ENCODE measurements around the gene PLGRKT.
"Not testable (repeated sequence)": the region's sequence is repeated elsewhere in the genome, so short reads cannot be mapped to it uniquely, and the experiment has no call there.

Gene PLGRKT

DNA sequence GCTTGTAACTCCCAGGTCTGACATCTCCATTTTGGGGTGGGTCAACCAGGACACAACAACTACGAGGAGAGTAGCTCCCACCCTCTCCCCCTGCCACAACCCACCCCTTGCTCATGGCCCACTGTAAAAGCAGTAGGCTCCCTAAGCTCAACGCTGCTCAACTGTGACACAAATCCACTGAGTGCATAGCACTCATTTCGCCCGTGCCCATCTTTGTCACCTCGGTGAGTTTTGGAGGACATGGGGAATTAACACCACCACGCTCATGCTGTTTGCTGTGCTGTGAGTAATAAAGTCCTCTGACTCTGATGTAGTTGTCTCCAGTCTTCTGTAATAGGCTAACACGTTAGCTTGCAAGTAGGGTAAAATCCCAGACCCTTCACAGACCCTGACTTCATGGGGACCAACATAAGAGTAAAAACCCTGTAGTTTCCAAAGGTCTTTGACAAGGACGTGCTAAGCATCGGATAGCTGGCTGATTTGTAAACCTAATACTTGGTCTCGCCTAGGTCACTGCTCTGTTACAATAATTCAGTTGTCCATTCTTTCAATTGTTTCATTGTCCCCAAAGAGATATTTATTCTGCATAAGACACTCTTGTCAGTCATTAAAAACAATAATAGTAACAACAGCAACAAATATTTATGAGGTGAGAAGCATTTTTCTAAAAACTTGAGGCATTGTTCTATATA is 7.7 kb downstream of the PLGRKT start:
- DNase-seq (ENCODE audit: low spot score) = no peak

DNA sequence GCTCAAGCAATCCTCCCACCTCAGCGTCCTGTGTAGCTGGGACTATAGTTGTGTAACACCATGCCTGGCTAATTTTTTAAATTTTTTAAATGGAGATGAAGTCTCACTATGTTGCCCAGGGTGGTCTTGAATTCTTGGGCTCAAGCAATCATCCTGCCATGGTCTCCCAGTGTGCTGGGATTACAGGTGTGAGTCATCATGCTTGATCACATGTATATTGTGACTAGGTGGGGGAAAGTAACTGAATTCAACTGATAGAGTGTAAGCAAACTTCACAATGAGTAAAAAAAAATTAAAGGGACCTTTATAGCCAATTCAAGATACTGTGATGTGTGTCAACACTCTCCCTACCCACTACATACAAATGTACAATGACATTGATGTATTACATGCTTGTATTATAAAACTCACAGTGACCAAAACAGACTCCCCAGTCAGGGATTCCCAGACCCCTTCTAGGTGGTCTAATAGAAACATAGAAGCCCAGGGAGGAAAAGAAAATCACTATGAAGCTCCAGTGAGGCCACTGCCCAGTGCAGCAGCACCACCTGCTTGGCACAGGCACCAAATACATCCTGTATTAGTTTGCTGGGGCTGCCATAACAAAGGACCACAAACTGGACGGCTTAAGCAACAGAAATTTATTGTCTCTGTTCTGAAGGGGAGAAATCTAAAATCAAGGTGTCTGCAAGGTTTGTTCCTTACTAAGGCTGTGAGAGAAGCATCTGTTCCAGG is 8.8 kb downstream of the PLGRKT start:
- DNase-seq (ENCODE audit: low spot score) = no peak

DNA sequence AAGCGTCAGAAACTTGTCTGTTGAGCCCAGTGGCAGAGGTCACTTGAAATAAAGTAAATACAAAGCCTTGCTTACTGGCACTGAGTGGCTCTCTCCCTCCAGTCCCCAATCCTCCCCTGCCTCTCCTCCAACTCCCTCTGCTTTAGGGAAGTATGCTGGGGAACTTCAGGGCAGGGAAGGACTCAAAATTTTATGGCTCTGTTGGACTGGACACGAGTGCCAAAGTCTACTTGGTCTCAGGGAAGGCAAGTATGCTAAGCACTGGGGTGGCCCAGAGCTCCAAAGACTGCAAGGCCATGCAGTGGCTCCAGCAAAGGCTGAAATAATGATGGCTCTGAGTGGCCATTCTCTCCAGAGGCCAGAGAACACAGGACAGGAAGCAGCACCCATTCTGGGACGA is 9.6 kb downstream of the PLGRKT start:
- no peak for DNase-seq (ENCODE audit: low spot score)

GRCh38 chr9:5427005-5427404 is 10.7 kb downstream of the PLGRKT start:
- no peak for DNase-seq (ENCODE audit: low spot score)

DNA sequence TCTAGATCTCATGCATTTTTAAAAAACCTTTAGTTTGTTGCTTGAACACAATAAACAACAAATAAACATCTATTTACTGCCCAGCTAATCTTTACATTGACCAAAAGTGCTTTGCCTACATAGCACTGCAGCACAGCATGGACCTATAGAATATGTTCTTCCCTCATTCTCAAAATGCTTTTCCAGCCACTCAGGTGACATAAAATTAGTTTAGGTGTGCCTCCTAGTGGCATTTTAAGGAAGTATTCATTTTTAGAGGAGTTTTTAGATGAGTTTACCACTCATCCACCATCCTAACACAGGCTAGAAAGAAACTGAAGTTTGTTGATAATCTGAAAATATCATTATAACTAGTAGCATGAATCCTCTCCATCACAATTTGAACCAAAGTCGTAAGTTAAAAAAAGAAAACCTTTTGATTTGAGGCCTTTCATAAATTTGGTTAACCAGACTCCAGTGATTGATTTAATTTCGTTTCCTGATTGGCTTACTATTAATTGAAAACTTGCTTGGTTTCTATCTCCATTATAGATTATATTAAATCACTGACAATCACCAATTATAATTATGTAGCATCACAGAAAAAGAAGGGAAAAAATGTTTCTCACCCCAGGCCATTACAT is 12.6 kb downstream of the PLGRKT start:
- peak; percentile 51 for DNase-seq (ENCODE audit: low spot score)

GRCh38 chr9:5422276-5422675 is 15.4 kb downstream of the PLGRKT start:
- DNase-seq (ENCODE audit: low spot score) = no peak

DNA sequence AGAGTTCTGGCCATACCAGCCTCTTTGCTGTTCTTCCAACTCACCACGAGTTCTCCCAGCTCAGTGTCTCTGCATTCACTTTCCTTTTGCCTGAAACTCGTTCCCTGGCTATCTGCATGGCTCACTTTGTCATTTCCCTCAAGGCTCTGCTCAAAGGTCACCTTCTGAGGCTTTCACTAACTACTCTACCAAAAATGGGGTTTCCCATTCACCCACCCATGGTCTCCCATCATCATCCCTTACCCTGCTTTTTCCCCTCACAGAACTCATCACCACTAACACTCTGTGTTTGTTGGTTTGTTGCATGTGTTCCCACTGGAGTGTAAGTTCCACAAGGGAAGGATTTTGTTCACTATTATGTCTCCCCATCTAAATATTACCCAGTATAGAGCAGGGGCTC is 16.6 kb downstream of the PLGRKT start:
- no peak for DNase-seq (ENCODE audit: low spot score)

- no peak for DNase-seq (ENCODE audit: low spot score)
Observed at GRCh38 chr9:5419987-5420386, 17.7 kb downstream of the PLGRKT start.

DNA sequence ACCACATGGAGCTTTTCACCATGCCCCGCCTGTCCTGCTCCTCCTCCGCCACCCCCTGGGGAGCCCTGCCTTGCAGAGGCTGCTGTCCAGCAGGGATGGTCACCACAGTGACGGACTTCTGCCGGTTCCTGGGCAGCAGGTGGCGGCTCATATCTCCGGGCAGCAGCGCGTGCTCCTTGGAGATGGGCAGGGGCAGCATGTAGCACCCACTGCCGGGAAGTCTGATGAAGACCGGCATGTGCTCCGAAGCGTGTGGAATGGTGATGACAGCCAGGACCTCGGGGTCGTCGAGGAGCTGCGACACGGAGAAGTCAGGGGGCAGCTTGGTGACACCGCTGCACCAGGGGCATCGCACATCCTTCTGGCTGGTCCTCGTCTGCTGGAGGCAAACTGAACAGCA is 19.2 kb downstream of the PLGRKT start:
- DNase-seq (ENCODE audit: low spot score) = no peak

DNA sequence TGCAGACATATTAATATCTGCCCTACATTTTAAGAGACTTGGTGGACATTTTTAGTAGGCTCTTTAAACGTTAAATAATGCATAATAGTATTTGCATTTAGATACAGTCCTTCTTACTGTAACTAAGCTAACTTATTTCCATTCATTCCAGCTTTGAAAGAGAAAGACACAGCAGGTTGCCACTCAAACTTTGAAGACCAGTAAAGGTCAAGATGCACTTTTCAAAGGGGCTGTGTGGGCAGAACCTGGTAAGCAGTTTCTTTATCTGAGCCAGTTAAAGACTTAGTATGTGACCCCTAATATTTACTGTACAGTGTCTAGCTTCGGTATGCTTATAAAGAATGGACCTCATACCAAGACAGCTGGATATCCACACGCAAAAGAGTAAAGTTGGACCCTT is 20.8 kb downstream of the PLGRKT start:
- no peak for DNase-seq (ENCODE audit: low spot score)

DNA sequence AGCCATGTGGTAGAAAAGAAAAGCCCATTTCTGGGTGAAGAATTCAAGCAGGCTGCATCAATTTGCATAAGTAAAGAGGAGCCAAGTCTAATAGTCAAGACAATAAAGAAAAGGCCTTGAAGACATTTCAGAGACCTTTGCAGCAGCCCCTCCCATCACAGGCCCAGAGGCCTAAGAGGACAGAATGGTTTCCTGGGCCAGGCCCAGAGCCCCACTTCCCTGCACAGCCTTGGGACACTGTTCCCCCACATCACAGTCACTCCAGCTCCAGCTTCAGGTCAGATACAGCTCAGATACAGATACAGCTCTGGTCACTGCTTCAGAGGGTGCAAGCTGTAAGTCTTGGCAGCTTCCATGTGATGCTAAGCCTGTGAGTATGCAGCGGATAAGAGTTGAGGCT is 29.1 kb downstream of the PLGRKT start:
- no peak for DNase-seq (ENCODE audit: low spot score)

GRCh38 chr9:5402217-5402616 is 35.5 kb downstream of the PLGRKT start:
- DNase-seq (ENCODE audit: low spot score) = no peak

GRCh38 chr9:5397547-5397946 is 40.2 kb downstream of the PLGRKT start:
- DNase-seq (ENCODE audit: low spot score) = not testable (repeated sequence)

DNA sequence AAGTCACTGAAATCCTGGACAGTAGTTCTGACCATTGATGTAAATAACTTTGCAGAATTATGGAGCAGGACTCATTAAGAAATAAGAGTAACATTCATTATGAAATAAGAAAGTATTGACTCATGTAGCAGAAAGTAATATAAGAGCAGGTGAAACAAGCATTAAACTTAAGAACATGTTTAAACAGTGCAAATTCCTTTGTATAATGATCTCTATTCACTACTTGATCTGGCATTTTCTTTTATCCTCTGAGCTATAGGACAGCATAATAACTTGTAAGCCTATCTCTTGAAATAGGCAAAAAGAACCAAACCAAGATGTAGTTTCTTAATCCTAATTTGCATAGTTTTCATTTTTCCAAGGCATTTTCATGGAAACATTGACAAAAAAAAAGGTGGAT is 42.3 kb downstream of the PLGRKT start:
- DNase-seq (ENCODE audit: low spot score) = no peak

GRCh38 chr9:5393976-5394375 is 43.7 kb downstream of the PLGRKT start:
- not testable (repeated sequence) for DNase-seq (ENCODE audit: low spot score)

DNA sequence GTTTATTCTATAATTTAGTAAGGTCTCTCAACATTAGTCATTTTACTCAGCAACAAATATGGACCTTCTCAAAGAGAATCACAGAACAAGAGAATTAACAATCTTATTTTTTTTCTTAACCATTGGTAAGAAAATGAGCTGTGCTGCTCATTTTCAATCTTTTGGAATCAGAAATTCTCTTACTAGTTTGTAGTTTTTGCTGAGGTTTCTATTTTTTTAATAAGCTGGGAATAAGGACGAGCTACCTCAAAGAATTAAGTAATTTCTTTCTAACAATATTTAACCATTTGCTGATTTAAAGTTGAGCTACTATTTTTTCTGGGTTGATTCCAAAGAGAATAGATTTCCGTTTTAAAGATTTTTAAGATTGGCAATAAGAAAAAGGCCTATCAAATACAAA is 44.2 kb downstream of the PLGRKT start:
- no peak for DNase-seq (ENCODE audit: low spot score)

- DNase-seq (ENCODE audit: low spot score) = no peak
Observed at GRCh38 chr9:5392285-5392684, 45.4 kb downstream of the PLGRKT start.

GRCh38 chr9:5389109-5389732 is 48.5 kb downstream of the PLGRKT start:
- no peak for DNase-seq (ENCODE audit: low spot score)

GRCh38 chr9:5388026-5388819 is 49.5 kb downstream of the PLGRKT start:
- no peak for DNase-seq (ENCODE audit: low spot score)

DNA sequence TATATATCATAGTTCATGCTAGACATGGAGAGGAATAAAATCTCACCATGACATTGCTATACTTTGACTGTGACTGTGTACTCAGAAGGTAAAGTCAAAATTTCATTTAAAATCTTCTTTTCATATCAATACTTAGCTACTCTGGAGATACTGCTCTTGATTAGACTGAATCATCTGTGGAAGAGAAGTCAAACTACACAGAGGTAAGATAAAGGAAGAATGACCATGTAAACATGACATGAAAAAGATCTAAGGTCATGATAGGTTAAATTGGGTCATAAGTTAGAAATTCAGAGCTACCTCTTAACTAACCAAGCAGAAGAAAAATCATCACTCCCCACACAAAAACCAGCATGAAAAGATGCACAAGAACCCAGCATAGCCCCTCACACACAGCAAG is 53.3 kb downstream of the PLGRKT start:
- DNase-seq (ENCODE audit: low spot score) = no peak

DNA sequence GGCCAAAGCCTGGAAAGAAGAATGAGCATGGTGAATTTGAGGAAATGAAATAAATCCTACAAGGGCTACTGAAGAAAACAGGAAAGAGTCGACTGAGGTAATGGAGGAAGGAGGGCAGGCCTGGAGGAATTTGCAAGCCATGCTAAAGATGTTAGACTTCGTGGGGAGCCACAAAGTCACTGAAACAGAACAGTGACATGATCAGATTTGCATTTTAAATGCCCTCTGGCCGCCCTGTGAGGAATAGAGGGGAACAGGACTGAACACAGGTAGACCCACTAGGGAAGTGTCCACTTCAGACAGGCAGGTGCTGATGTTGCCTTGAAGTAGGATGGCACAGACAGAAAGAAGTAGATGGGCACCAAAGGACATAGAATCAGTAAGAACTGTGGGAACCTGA is 55.2 kb downstream of the PLGRKT start:
- DNase-seq (ENCODE audit: low spot score) = no peak

Measured in CD4-positive, alpha-beta T cell treated with Interleukin-6 at 100 ng/mL for 8 hours (primary cell).